GM18511 (cell line): ENCODE data around the gene ATP9B.
"Not testable (repeated sequence)": the region's sequence is repeated elsewhere in the genome, so short reads cannot be mapped to it uniquely, and the experiment has no call there.

Experiments
- ATAC-seq: cut with Tn5 transposase; IDR thresholded peaks from one replicate; pipeline ENCODE4 v1.9.1; 2021; ENCODE audit warnings: mild to moderate bottlenecking, moderate library complexity; ENCODE audit not compliant: unreplicated experiment

ATP9B gene

GRCh38 chr18:79275461-79275860 lies 206.3 kb downstream of the ATP9B start:
- no peak for ATAC-seq

- ATAC-seq, result peak; percentile 92
Measured at GRCh38 chr18:79275992-79276391, 206.8 kb downstream of the ATP9B start.

GRCh38 chr18:79278896-79279295 lies 209.7 kb downstream of the ATP9B start:
- ATAC-seq, result no peak

GRCh38 chr18:79283131-79283810 lies 214.1 kb downstream of the ATP9B start:
- no peak for ATAC-seq

DNA sequence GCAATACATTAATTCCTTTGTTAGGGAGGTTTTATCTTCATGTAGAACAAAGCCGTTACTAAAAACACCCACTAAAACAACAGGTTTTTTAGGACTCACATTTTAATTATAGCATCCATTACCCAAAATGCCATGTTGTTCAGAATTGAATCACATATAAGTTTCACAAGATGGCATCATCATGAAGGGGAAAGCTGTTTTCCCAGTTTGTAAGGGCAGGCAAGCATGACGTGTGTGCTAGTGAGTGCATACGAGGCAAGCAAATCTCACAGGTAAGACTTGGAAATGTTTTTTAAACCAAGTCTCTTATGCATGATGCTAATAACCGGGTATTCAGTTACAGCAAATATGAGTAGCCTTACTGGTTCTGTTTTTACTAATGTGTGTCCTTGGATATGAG lies 214.7 kb downstream of the ATP9B start:
- ATAC-seq, result no peak

- not testable (repeated sequence) for ATAC-seq
Measured at GRCh38 chr18:79285191-79285590, 216.0 kb downstream of the ATP9B start.

DNA sequence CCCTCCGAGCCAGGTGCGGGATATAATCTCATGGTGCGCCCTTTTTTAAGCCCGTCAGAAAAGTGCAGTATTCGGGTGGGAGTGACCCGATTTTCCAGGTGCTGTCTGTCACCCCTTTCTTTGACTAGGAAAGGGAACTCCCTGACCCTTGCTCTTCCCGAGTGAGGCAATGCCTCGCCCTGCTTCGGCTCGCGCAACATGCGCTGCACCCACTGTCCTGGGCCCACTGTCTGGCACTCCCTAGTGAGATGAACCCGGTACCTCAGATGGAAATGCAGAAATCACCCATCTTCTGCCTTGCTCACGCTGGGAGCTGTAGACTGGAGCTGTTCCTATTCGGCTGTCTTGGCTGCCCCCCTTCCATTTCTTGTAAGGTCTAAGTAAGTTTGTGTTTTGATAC lies 221.2 kb downstream of the ATP9B start:
- ATAC-seq, result not testable (repeated sequence)

DNA sequence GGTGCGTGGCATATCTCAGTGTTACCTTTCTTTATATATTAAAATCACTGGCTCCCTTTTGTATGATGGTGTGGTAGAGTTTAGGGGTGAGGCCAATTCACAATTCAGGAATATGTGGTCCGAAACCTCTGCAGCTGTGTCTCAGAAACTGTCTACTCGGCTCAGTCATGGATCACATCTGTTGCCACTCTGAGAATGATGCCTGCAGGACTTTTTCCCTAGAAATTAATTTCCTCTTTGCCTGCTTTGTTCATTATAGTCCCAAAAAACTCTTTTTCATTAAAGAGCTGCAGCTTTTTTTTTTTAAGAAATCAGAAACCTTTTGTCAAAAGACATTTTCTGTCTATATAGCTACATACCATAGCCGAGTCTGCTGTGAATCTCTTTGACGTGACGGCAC lies 221.7 kb downstream of the ATP9B start:
- ATAC-seq, result no peak

DNA sequence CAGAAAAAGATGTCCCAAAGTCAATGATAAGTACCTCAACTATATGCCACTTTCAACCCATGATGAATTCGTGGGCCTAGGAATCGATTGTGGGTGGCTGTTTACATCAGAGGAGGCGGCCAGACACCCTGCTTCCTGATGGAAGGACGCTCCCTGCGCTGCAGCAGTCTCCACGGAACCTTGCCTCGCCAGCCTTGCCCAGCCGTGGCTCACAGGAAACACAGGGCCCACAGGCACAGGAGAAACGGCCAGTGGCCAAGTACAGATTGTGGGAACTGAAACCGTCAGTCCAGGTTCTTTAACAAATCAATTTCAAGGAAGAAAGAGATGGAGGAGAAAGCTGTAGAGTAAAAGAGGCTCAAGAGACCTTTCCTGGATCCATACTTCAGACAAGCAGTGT lies 225.0 kb downstream of the ATP9B start:
- ATAC-seq, result no peak

- no peak for ATAC-seq
Measured at GRCh38 chr18:79299272-79299671, 230.1 kb downstream of the ATP9B start.

- ATAC-seq, result no peak
Measured at GRCh38 chr18:79299711-79300110, 230.5 kb downstream of the ATP9B start.

- no peak for ATAC-seq
Measured at GRCh38 chr18:79300413-79300812, 231.2 kb downstream of the ATP9B start.

GRCh38 chr18:79302120-79302519 lies 232.9 kb downstream of the ATP9B start:
- no peak for ATAC-seq

DNA sequence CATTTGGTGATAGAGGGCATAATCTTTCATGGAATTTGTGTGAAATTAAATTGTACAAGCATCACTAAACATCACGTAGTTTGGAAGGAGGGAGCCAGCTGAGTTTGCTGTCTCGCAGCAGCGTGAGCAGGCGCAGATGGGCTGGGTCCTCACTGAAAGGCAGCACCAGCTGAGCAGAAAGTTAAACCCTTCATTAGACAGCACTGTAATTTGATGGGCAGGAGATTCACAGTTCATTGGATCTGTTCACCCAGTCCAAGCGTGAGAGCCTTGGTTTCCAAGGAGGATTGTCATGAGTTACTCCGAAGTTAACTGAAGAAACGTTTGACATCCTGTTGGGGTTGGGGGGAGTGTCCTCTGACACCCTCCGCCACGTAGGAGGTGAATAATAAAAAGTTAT lies 236.7 kb downstream of the ATP9B start:
- ATAC-seq, result no peak

GRCh38 chr18:79309614-79310358 lies 240.6 kb downstream of the ATP9B start:
- no peak for ATAC-seq

GRCh38 chr18:79314838-79315388 lies 245.7 kb downstream of the ATP9B start:
- ATAC-seq, result no peak

GRCh38 chr18:79315596-79315995 lies 246.4 kb downstream of the ATP9B start:
- no peak for ATAC-seq

GRCh38 chr18:79317703-79318102 lies 248.5 kb downstream of the ATP9B start:
- no peak for ATAC-seq

GRCh38 chr18:79318142-79318673 lies 249.0 kb downstream of the ATP9B start:
- ATAC-seq, result no peak

DNA sequence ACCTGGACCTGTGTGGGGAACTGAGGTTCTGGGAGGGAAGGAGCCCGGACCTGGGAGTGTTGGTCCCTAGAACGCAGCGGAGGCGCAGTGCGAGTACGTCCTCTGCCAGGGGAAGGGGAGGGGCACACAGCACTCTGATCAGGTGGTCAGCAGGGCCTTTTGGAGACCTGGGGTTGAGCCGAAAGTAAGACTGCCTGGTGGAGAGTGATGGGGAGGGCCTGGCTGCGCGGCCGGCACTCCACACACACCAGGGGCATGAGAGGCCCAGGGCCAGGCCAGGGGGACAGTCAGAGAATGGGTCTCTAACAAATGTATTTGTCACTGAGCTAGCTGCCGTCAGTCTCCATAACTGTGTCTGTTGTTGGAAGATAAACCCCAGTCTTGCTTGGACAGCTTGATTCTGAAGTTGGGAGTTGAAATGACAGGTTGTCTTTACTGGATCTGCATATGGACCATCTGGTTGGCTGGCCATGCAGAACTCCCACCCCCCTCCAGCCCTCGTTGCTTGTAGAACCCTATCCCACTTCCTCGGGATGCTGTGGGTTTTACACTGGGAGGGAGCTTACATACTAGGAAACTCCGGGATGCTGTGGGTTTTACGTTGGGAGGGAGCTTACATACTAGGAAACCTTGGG lies 251.1 kb downstream of the ATP9B start:
- ATAC-seq, result no peak

GRCh38 chr18:79321625-79322405 lies 252.6 kb downstream of the ATP9B start:
- no peak for ATAC-seq
